CD14-positive monocyte (primary cell): Measurements from ENCODE around the gene KISS1R. TPM values are rescaled to one million over a fixed set of nuclear protein-coding genes. Genes with fewer than 3 reads are reported as not detected.

ENCODE experiments used
- DNase-seq, 3 donors: peaks; one replicate each; pipeline ENCODE4 v3.0.0-alpha.2; 2011 to 2022
- H2AFZ ChIP-seq: 2 replicates; pipeline ENCODE4 v1.6.0; 2012; ENCODE audit warnings: mild to moderate bottlenecking, low read depth, low read length, inconsistent platforms; ENCODE audit not compliant: insufficient read depth, poor library complexity, severe bottlenecking
- H3K27ac ChIP-seq, 2 donors: 1 replicate in 1 of 2; 2 replicates in 1 of 2; pipeline ENCODE4 v1.5.1; 2012 to 2013; ENCODE audit warnings: low read length in 2 of 2, control low read depth in 1 of 2, inconsistent platforms in 1 of 2, low read depth in 1 of 2, mild to moderate bottlenecking in 1 of 2
- H3K27me3 ChIP-seq, 2 donors: one replicate each; pipeline versions ENCODE4 v1.6.0 to v1.6.1; 2011 to 2013; ENCODE audit warnings: low read length in 2 of 2; ENCODE audit not compliant: control insufficient read depth in 2 of 2, insufficient read depth in 2 of 2
- H3K36me3 ChIP-seq, 2 donors: replicated peaks in 1 of 2; 1 replicate in 1 of 2; 2 replicates in 1 of 2; pipeline versions ENCODE4 v1.5.1 to v1.6.1; 2012 to 2013; ENCODE audit warnings: low read length in 2 of 2, control low read depth in 1 of 2, inconsistent platforms in 1 of 2, mild to moderate bottlenecking in 1 of 2; ENCODE audit not compliant: insufficient read depth in 2 of 2, control insufficient read depth in 1 of 2
- H3K4me1 ChIP-seq, 2 donors: 1 replicate in 1 of 2; 2 replicates in 1 of 2; pipeline versions ENCODE4 v1.5.1 to v1.6.1; 2012 to 2013; ENCODE audit warnings: low read length in 2 of 2, control low read depth in 1 of 2, inconsistent platforms in 1 of 2, mild to moderate bottlenecking in 1 of 2, moderate library complexity in 1 of 2; ENCODE audit not compliant: insufficient read depth in 2 of 2, control insufficient read depth in 1 of 2
- H3K4me2 ChIP-seq: replicated peaks from 2 replicates; pipeline ENCODE3; 2012; ENCODE audit warnings: low read length, moderate library complexity, mild to moderate bottlenecking; ENCODE audit not compliant: poor library complexity, severe bottlenecking; ENCODE audit errors: extremely low read depth
- H3K4me3 ChIP-seq, 3 experiments: fragments of 200-600 bp in 1 of 3; sonication (generic) in 1 of 3; replicated peaks in 1 of 3; 1 replicate in 2 of 3; 2 replicates in 1 of 3; pipeline ENCODE4 v1.5.1; 2011 to 2013; ENCODE audit warnings: low read length in 3 of 3, mild to moderate bottlenecking in 3 of 3, control low read depth in 2 of 3, low read depth in 2 of 3, inconsistent platforms in 1 of 3, moderate library complexity in 1 of 3
- H3K79me2 ChIP-seq: 2 replicates; pipeline ENCODE4 v1.6.0; 2012; ENCODE audit warnings: mild to moderate bottlenecking, control low read depth, inconsistent platforms, low read length, moderate library complexity; ENCODE audit not compliant: insufficient read depth
- H3K9ac ChIP-seq: 2 replicates; pipeline ENCODE4 v1.6.0; 2017; ENCODE audit warnings: low read length, mild to moderate bottlenecking; ENCODE audit not compliant: insufficient read depth, poor library complexity, severe bottlenecking
- H3K9me3 ChIP-seq, 2 donors: replicated peaks in 1 of 2; 1 replicate in 1 of 2; 2 replicates in 1 of 2; pipeline versions ENCODE4 v1.5.1 to v1.6.1; 2012 to 2013; ENCODE audit warnings: low read length in 2 of 2, control low read depth in 1 of 2; ENCODE audit not compliant: control insufficient read depth in 1 of 2, insufficient read depth in 1 of 2
- H4K20me1 ChIP-seq: 2 replicates; pipeline ENCODE4 v1.6.0; 2012; ENCODE audit warnings: mild to moderate bottlenecking, low read length, control low read depth, moderate library complexity; ENCODE audit not compliant: insufficient read depth
- H3K27ac Mint-ChIP-seq, 7 donors: one replicate each; pipeline ENCODE4 v1.8.0; 2020; ENCODE audit warnings: mild to moderate bottlenecking in 7 of 7, mixed read lengths in 7 of 7, moderate library complexity in 6 of 7, inconsistent platforms in 2 of 7
- H3K27me3 Mint-ChIP-seq, 3 donors: one replicate each; pipeline ENCODE4 v1.8.0; 2021 to 2022; ENCODE audit warnings: low read depth in 3 of 3, mild to moderate bottlenecking in 3 of 3, mixed read lengths in 3 of 3, moderate library complexity in 3 of 3, inconsistent platforms in 1 of 3
- H3K36me3 Mint-ChIP-seq, 2 donors: one replicate each; pipeline ENCODE4 v1.8.0; 2020; ENCODE audit warnings: mixed read lengths in 2 of 2, inconsistent platforms in 1 of 2, mild to moderate bottlenecking in 1 of 2
- H3K4me1 Mint-ChIP-seq: one replicate; pipeline ENCODE4 v1.8.0; 2020; ENCODE audit warnings: mild to moderate bottlenecking, mixed read lengths
- H3K4me3 Mint-ChIP-seq, 2 donors: one replicate each; pipeline ENCODE4 v1.8.0; 2020; ENCODE audit warnings: mild to moderate bottlenecking in 2 of 2, mixed read lengths in 2 of 2, moderate library complexity in 1 of 2
- H3K9me3 Mint-ChIP-seq, 7 donors: one replicate each; pipeline ENCODE4 v1.8.0; 2020 to 2022; ENCODE audit warnings: mixed read lengths in 7 of 7, mild to moderate bottlenecking in 6 of 7, moderate library complexity in 6 of 7, inconsistent platforms in 2 of 7
- WGBS: methylation state at CpG from one replicate; pipeline ENCODE4 v1.1.5; 2013; ENCODE audit warnings: missing lambda C conversion rate; ENCODE audit not compliant: insufficient coverage; 5-methylcytosine and 5-hydroxymethylcytosine counted together
- intact Hi-C, 2 donors: fragments of 100-400 bp; cut with micrococcal nuclease; formaldehyde crosslinking; loops; one replicate each; pipeline versions ENCODE4 v1.15.0 to v1.15.1; 2023
- polyA plus RNA-seq, 3 donors: library from polyadenylated mRNA; depleted of rRNA in 1 of 3; unstranded in 2 of 3; stranded (reverse) in 1 of 3; fragments of 300-500 nt in 2 of 3; fragments of >200 nt in 1 of 3; fragmentation: Illumina TruSeq in 2 of 3; gene quantifications; 1 replicate in 2 of 3; 2 replicates in 1 of 3; pipeline ENCODE4 v1.2.3, GENCODE V29; 2012 to 2021
- TF ChIP-seq, protein P1 (sequence below): fragments of 200-600 bp; IDR thresholded peaks from one replicate; pipeline ENCODE4 v1.8.0; 2022; ENCODE audit warnings: antibody characterized with exemption, mild to moderate bottlenecking

KISS1R gene
- polyA plus RNA-seq, 3 donors: not detected

DNA sequence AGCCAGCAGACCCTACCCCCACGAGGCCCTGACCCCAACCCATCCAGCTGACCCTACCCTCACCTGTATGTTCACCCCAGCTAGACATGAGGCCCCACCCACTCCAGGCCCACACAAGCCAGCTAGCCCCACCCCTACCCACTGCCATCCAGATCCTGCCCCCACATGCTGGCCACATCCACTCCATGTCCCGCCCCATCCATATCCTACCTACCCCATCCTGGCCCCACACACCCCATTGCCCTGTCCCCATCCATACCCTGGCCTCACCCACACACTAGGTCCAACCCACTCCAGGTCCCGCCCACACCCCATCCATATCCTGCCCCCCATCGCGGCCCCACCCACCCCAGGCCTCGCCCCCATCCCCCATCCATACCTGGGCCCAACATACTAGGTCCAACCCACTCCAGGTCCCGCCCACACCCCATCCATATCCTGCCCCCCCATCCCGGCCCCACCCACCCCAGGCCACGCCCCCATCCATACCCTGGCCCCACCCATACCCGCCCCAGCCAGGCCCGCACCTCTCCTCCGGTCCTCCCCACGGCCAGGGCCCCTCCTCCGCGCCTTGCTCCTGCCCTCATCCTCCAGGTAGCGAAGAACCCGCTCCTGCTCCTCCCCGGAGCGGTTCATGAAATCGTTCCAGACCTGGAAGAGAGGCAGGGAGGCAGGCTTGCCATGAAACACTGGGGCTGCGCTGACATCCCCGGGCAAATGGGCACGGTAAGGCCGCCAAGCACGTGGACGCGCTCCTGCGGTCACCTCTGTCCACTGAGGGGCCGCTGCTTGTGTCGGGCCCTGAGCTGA lies 16.6 kb upstream of the KISS1R start:
- H3K79me2 ChIP-seq: peaks cover 19% of the 10 kb centered on the region
- Mint-ChIP-seq H3K27me3 (peaks cover 0 to 4% (median 3%) of the 10 kb centered on the region in 3 donors), H3K4me1 (peaks cover under 1% of the 10 kb centered on the region), H3K27ac (no peak overlapping the region), H3K4me3 (no peak overlapping the region), H3K9me3 (no peaks in the 10 kb centered on the region), H3K36me3 (peaks cover 40 to 76% of the 10 kb centered on the region in 2 donors)
- H3K36me3 ChIP-seq: peaks cover 36 to 49% of the 10 kb centered on the region in 2 donors
- 92% methylated on average over 17 of the region's 30 CpGs for WGBS
- H3K4me2 ChIP-seq: no peak overlapping the region
- H3K9ac ChIP-seq: no peak overlapping the region
- no peaks in the 10 kb centered on the region for H3K4me1 ChIP-seq
- H2AFZ ChIP-seq: no peak overlapping the region
- H3K27me3 ChIP-seq: no peaks in the 10 kb centered on the region
- TF ChIP-seq, protein P1, sequence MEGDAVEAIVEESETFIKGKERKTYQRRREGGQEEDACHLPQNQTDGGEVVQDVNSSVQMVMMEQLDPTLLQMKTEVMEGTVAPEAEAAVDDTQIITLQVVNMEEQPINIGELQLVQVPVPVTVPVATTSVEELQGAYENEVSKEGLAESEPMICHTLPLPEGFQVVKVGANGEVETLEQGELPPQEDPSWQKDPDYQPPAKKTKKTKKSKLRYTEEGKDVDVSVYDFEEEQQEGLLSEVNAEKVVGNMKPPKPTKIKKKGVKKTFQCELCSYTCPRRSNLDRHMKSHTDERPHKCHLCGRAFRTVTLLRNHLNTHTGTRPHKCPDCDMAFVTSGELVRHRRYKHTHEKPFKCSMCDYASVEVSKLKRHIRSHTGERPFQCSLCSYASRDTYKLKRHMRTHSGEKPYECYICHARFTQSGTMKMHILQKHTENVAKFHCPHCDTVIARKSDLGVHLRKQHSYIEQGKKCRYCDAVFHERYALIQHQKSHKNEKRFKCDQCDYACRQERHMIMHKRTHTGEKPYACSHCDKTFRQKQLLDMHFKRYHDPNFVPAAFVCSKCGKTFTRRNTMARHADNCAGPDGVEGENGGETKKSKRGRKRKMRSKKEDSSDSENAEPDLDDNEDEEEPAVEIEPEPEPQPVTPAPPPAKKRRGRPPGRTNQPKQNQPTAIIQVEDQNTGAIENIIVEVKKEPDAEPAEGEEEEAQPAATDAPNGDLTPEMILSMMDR: no peak
- intact Hi-C loops: no loop called here
- no peak for DNase-seq
- H3K9me3 ChIP-seq: no peaks in the 10 kb centered on the region
- H3K27ac ChIP-seq: no peak overlapping the region
- peaks cover 83% of the 10 kb centered on the region for H4K20me1 ChIP-seq
- no peak overlapping the region for H3K4me3 ChIP-seq

DNA sequence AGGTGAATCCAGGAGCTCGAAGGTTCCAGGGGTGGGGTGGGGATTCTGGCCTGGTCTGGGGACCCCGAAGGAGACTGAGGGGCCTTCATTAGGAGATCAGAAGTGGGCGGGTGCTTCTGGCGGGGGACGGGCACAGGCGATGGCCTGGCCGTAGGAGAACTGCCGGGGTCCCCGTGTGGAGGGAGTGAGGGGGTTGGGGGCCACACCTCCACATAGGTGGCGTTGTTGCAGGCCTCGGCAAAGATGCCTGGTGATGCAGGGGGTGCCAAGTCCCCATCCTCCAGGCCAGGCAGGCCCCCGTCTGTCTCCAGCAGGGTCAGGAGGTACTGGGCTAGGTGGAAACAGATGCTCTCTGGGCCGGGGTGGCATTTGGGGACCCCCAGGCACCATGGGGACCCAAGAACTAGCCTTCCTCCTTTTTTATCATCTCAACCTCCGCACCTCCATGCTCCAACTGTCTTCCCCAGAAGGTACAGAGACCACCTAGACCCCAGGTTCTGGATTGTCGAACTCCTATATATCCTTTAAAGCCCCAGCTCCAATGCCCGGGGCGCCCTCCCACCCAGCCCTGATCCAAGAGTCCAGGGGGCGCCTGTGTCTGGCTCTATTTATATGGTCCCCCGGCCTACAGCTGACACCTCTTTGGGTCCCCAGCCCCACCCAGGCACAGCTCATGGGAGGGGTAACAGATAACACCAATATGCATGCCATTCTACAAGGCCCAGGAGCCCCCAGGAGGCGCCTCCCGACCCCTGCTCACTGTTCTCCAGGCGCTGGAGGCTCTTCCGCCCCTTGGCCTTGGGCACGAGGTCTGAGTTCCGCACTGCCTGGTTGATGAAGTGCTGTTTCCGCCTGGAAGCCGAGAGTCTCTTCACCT lies 15.7 kb upstream of the KISS1R start:
- H3K4me3 Mint-ChIP-seq: no peak overlapping the region
- peaks cover 28% of the 10 kb centered on the region for H3K79me2 ChIP-seq

More for the DNA sequence above, 15.7 kb upstream of the KISS1R start:
- peaks cover 85% of the 10 kb centered on the region for H4K20me1 ChIP-seq
- peaks cover 2% of the 10 kb centered on the region for H3K4me1 Mint-ChIP-seq
- H3K27me3 Mint-ChIP-seq: peaks cover 0 to 4% (median 3%) of the 10 kb centered on the region in 3 donors
- H3K27me3 ChIP-seq: no peaks in the 10 kb centered on the region
- 96% methylated on average over 24 of the region's 27 CpGs for WGBS
- H3K9ac ChIP-seq: no peak overlapping the region
- H3K27ac Mint-ChIP-seq: no peak overlapping the region
- H3K4me2 ChIP-seq: no peak overlapping the region
- no peak for DNase-seq
- no peaks in the 10 kb centered on the region for H3K4me1 ChIP-seq
- TF ChIP-seq, protein P1: no peak
- intact Hi-C loops: no loop called here
- no peak overlapping the region for H3K4me3 ChIP-seq
- no peaks in the 10 kb centered on the region for H3K9me3 Mint-ChIP-seq
- H3K27ac ChIP-seq: no peak overlapping the region
- H3K36me3 ChIP-seq: peaks cover 36 to 47% of the 10 kb centered on the region in 2 donors
- no peaks in the 10 kb centered on the region for H3K9me3 ChIP-seq
- H2AFZ ChIP-seq: no peak overlapping the region
- H3K36me3 Mint-ChIP-seq: peaks cover 40 to 79% of the 10 kb centered on the region in 2 donors
